ENCODE measurements around the gene AHRR. TPM values are rescaled to one million over a fixed set of nuclear protein-coding genes. Genes with fewer than 3 reads are reported as not detected.
A peak's percentile ranks its signal among the peaks of the same experiment; 100 is the strongest.

AHRR gene
- total RNA-seq, 1 donor from 2014 or later, result 1.0 TPM

DNA sequence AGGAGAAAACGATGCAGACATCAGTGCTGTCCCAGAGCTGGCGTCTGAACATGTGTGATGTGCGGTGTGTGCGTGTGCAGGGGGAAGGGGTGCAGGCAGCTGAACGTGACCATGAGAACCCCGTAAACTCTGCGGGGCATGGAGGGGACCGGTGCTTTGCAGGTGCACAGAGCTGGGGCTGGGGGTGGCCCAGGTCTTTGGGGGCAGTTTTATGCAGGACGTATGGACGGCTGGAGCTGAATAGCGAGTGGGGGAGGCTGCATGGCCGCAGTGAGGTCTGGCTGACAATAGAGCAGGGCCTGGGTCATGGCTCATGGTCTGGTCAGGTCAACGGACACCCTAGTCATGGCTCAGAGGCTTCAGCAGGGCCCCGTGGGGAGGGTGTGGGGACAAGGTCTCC, 118.1 kb downstream of the AHRR start:
- Mint-ChIP-seq H3K4me1 (peaks cover 18% of the 10 kb centered on the region), H3K27ac (ENCODE audit: unreplicated experiment) (no peak overlapping the region), H3K27me3 (ENCODE audit: low read depth) (no peaks in the 10 kb centered on the region), H3K9me3 (no peaks in the 10 kb centered on the region), H3K36me3 (ENCODE audit: low read depth) (no peaks in the 10 kb centered on the region), H3K4me3 (peak overlapping the region; percentile 36)
- no peak for DNase-seq (ENCODE audit: low read depth, low spot score)
- TF ChIP-seq, protein P1, sequence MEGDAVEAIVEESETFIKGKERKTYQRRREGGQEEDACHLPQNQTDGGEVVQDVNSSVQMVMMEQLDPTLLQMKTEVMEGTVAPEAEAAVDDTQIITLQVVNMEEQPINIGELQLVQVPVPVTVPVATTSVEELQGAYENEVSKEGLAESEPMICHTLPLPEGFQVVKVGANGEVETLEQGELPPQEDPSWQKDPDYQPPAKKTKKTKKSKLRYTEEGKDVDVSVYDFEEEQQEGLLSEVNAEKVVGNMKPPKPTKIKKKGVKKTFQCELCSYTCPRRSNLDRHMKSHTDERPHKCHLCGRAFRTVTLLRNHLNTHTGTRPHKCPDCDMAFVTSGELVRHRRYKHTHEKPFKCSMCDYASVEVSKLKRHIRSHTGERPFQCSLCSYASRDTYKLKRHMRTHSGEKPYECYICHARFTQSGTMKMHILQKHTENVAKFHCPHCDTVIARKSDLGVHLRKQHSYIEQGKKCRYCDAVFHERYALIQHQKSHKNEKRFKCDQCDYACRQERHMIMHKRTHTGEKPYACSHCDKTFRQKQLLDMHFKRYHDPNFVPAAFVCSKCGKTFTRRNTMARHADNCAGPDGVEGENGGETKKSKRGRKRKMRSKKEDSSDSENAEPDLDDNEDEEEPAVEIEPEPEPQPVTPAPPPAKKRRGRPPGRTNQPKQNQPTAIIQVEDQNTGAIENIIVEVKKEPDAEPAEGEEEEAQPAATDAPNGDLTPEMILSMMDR (conservative IDR thresholded peaks at IDR 0.05), result no peak

DNA sequence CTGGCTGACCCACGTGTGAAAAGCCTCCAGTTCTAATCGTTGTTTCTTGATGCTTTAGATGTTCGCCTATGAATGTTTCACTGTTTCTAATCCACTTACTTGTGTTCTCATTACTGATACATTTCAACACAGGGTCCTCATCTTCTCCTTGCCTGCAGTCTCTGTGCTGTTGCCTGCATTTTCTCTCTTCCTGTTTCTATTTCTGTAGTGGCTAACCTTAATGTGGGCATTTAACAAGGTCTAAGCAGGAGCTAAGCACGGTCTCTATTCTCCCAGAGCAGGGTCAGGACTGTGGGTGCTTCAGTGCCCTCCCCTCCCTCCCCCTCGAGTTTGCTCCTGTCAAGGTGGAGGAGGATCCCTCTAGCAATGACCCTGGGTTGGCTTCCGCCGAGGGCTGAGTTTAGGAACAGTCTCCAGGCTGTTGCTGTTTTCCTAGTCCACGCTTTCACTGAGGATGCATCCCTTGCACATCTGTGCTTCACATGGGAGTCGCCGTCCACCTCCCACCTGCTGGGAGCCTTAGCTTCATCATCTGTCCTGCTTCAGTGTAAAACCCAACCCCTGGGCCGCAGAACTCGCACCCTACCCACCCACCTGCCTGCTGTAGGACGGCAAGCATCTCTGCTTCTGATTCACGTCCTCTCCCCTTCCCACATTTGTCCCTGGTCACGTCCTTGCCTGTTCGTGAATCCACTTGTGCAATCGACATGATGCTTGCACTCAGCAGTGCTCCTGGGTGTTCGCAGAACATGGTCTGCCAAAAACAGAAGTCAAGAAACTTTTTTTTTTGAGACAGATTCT, 119.1 kb downstream of the AHRR start:
- DNase-seq (ENCODE audit: low read depth, low spot score), result no peak

DNA sequence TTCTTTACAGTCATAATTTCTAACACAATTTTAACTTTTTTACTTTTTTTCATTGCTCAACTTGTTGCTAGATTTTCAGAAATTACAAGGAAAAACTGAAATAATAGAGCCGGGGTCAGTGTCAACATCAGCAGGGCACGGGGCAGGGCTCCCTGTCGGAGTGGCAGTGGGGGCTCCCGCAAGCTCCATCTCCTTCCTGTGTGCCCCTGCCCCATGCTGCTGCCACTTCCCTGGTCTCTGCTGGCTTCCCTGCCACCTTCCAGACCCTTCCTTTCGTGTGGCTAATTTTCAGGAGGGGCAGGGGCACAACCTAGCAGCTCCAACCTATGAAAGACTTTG, 120.5 kb downstream of the AHRR start:
- Mint-ChIP-seq H3K4me1 (peaks cover 27% of the 10 kb centered on the region), H3K27ac (ENCODE audit: unreplicated experiment) (no peak overlapping the region), H3K9me3 (no peaks in the 10 kb centered on the region), H3K27me3 (ENCODE audit: low read depth) (no peaks in the 10 kb centered on the region), H3K4me3 (peak overlapping the region; percentile 96), H3K36me3 (ENCODE audit: low read depth) (peaks cover 4% of the 10 kb centered on the region)
- no peak for DNase-seq (ENCODE audit: low read depth, low spot score)
- TF ChIP-seq, protein P1 (conservative IDR thresholded peaks at IDR 0.05), result no peak

More for the DNA sequence above, 119.1 kb downstream of the AHRR start:
- peak overlapping the region; percentile 58 for H3K4me3 Mint-ChIP-seq
- H3K36me3 Mint-ChIP-seq (ENCODE audit: low read depth), result no peaks in the 10 kb centered on the region
- TF ChIP-seq, protein P1 (conservative IDR thresholded peaks at IDR 0.05), result no peak
- H3K27me3 Mint-ChIP-seq (ENCODE audit: low read depth), result no peaks in the 10 kb centered on the region
- H3K9me3 Mint-ChIP-seq, result no peaks in the 10 kb centered on the region
- no peak overlapping the region for H3K27ac Mint-ChIP-seq (ENCODE audit: unreplicated experiment)
- H3K4me1 Mint-ChIP-seq, result peaks cover 23% of the 10 kb centered on the region

DNA sequence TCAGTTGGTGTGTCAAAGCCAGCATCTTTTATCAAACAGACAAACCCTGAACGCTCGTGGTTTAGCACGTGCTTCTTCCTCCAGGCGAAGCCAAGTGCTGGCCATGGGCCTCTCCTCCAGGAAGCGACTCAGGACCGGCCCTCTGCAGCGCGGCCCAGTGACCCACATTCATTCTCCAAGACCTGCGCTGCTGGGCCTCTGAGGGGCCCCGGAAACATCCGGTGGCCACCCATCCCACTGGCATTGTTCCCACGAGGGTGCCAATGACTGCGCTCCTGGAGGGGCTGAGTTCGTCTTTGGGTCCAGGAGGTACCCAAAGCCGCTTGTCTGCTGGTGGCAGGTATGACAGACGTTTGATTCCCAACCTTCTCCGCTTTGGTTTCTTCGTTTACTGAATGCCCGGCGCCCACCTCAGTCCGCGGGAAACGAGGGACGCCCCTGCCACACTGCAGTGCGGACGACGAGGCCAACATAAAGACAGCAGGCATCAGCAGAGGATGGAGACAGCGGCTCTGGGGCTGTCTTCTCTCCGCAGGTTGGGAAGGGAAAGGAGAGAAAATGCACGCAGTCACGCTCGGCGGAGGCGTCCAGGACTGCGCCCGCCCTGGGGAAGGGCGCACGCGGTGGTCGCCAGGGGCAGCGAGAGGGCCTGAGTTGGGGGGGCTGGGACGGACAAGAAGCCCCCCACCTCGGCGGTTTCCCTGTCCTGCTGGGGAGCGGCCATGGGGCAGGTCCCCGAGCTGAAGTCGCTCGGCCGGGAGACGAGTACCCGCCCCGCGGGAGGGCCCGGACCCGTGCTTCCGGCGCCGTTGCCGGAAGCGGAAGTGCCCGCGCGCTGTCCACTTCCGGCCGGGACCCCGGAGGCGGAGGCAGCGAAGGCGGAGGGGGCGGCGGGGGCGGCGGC, 121.1 kb downstream of the AHRR start, which contains the start of gene EXOC3:
Gene EXOC3, plus strand, starts transcription at position 842 of the 904 bp plus-strand sequence. CDS start 3,030 bp downstream, outside the sequence.
- Mint-ChIP-seq H3K27me3 (ENCODE audit: low read depth) (no peaks in the 10 kb centered on the region), H3K9me3 (no peaks in the 10 kb centered on the region), H3K36me3 (ENCODE audit: low read depth) (peaks cover 4% of the 10 kb centered on the region)

More for the DNA sequence above, 121.1 kb downstream of the AHRR start, which contains the start of gene EXOC3:
- Mint-ChIP-seq H3K4me3 (peak within 1 kb of the TSS; percentile 96), H3K27ac (ENCODE audit: unreplicated experiment) (peak within 1 kb of the TSS; percentile 95), H3K4me1 (peaks cover 27% of the 10 kb centered on the region)
- DNase-seq (ENCODE audit: low read depth, low spot score), result peak; percentile 70
- TF ChIP-seq, protein P1 (conservative IDR thresholded peaks at IDR 0.05), result no peak

All from neural crest cell (in vitro differentiated cells).